K562 (cell line): Measurements from ENCODE around the gene CARD10. TPM values are rescaled to one million over a fixed set of nuclear protein-coding genes. Genes with fewer than 3 reads are reported as not detected.

ENCODE experiments used
- ATAC-seq: fragments of 200-7000 bp; cut with Tn5 transposase; 3 replicates; pipeline ENCODE4 v1.9.1; 2020; ENCODE audit warnings: moderate library complexity
- BruUV-seq: library from RNA; stranded (reverse); fragments of 400-500 nt; replicated peaks from 2 replicates; lab custom pipeline; 2021; lab: Mats Ljungman, UMichigan
- CTCF ChIA-PET: fragments of 300-600 bp; formaldehyde crosslinking; extraction: SDS; loops from one replicate; lab custom pipeline; 2021; ENCODE audit warnings: low intra/inter-chr PET ratio; lab: Yijun Ruan, JAX
- POLR2A ChIA-PET: fragments of 300-600, 350-650 bp; sonication (Branson Sonifier 250); formaldehyde crosslinking; extraction: SDS; loops from one replicate; lab custom pipeline; 2021; ENCODE audit warnings: antibody characterized with exemption, inconsistent platforms; lab: Yijun Ruan, JAX
- DNase-seq, 4 experiments: peaks; one replicate each; pipeline versions ENCODE4 v3.0.0 to v3.0.0-alpha.2; 2011 to 2018; ENCODE audit warnings: low spot score in 3 of 4, mixed read lengths in 3 of 4; ENCODE audit errors: extremely low read depth in 1 of 4
- FAIRE-seq: peaks from 2 replicates; lab custom pipeline; 2011; peaks lifted over from hg19 to GRCh38; lab: Jason Lieb, UNC
- H2AFZ ChIP-seq: 2 replicates; pipeline ENCODE4 v1.6.0; 2011; ENCODE audit warnings: low read depth, low read length, control low read depth, inconsistent platforms
- H3K27ac ChIP-seq: fragments of 200-600 bp; 3 replicates; pipeline ENCODE4 v1.8.0; 2011; ENCODE audit warnings: low read depth, mild to moderate bottlenecking, control low read depth, inconsistent platforms, low read length, moderate library complexity, mixed read lengths; ENCODE audit errors: extremely low read depth
- H3K27me3 ChIP-seq, 2 experiments: fragments of 300-600 bp in 1 of 2; 2 replicates in 1 of 2; 3 replicates in 1 of 2; pipeline versions ENCODE4 v1.6.0 to v1.8.0; 2011; ENCODE audit warnings: inconsistent platforms in 2 of 2, low read length in 2 of 2, mild to moderate bottlenecking in 1 of 2, mixed read lengths in 1 of 2, moderate library complexity in 1 of 2; ENCODE audit not compliant: control insufficient read depth in 2 of 2, insufficient read depth in 2 of 2
- H3K36me3 ChIP-seq: fragments of 300-600 bp; 3 replicates; pipeline ENCODE4 v1.8.0; 2011; ENCODE audit warnings: mild to moderate bottlenecking, low read length, inconsistent platforms; ENCODE audit not compliant: control insufficient read depth, insufficient read depth
- H3K4me1 ChIP-seq, 2 experiments: fragments of 200-600 bp in 1 of 2; replicated peaks in 1 of 2; 2 replicates in 1 of 2; 3 replicates in 1 of 2; pipeline versions ENCODE4 v1.5.1 to v1.8.0; 2011; ENCODE audit warnings: inconsistent platforms in 2 of 2, low read length in 2 of 2, mild to moderate bottlenecking in 1 of 2, mixed read lengths in 1 of 2, moderate library complexity in 1 of 2; ENCODE audit not compliant: control insufficient read depth in 2 of 2, insufficient read depth in 2 of 2
- H3K4me2 ChIP-seq: 2 replicates; pipeline ENCODE4 v1.6.1; 2011; ENCODE audit warnings: low read length, control low read depth, inconsistent platforms, mixed read lengths; ENCODE audit not compliant: insufficient read depth
- H3K4me3 ChIP-seq: fragments of 200-600 bp; sonication (generic), shearing (Covaris generic); 2 replicates; pipeline ENCODE4 v1.5.1; 2016; ENCODE audit warnings: control low read depth, inconsistent platforms
- H3K79me2 ChIP-seq: fragments of 200-600 bp; 3 replicates; pipeline ENCODE4 v1.8.0; 2011; ENCODE audit warnings: low read length, inconsistent platforms; ENCODE audit not compliant: control insufficient read depth, insufficient read depth
- H3K9ac ChIP-seq, 2 experiments: 2 replicates each; pipeline versions ENCODE4 v1.6.0 to v1.6.1; 2011; ENCODE audit warnings: low read depth in 2 of 2, low read length in 2 of 2, control low read depth in 1 of 2, inconsistent platforms in 1 of 2, mild to moderate bottlenecking in 1 of 2, mixed read lengths in 1 of 2; ENCODE audit not compliant: insufficient read depth in 1 of 2
- H3K9me1 ChIP-seq: one replicate; pipeline ENCODE4 v1.6.0; 2011; ENCODE audit warnings: inconsistent platforms, mild to moderate bottlenecking, low read length, moderate library complexity; ENCODE audit not compliant: control insufficient read depth, insufficient read depth
- H3K9me3 ChIP-seq: replicated peaks from 2 replicates; pipeline ENCODE4 v1.5.1; 2011; ENCODE audit warnings: low read depth, low read length, inconsistent platforms; ENCODE audit not compliant: control insufficient read depth, insufficient read depth
- H4K20me1 ChIP-seq: replicated peaks from 2 replicates; pipeline ENCODE4 v1.6.1; 2011; ENCODE audit warnings: low read length, inconsistent platforms, mixed read lengths; ENCODE audit not compliant: control insufficient read depth, insufficient read depth
- ERF ChIP-seq: fragments of 450-650 bp; formaldehyde crosslinking; IDR thresholded peaks from 2 replicates; pipeline ENCODE4 v1.4.0; 2020; ENCODE audit warnings: mild to moderate bottlenecking, mixed read lengths
- RBFOX2 ChIP-seq: fragments of 200-400 bp; formaldehyde crosslinking; IDR thresholded peaks from 2 replicates; pipeline ENCODE4 v1.6.1; 2017; ENCODE audit warnings: low read depth, mild to moderate bottlenecking, low read length, moderate library complexity
- SMARCC2 ChIP-seq: fragments of 450-650 bp; IDR thresholded peaks from 2 replicates; pipeline ENCODE4 v1.6.1; 2017; ENCODE audit warnings: antibody characterized with exemption, moderate library complexity, mild to moderate bottlenecking, low read depth
- ZFP30 ChIP-seq: fragments of 250-450 bp; sonication (Bioruptor Pico); IDR thresholded peaks from 2 replicates; pipeline ENCODE4 v1.8.0; 2022; ENCODE audit warnings: moderate library complexity, mild to moderate bottlenecking, inconsistent platforms, borderline replicate concordance
- ZNF217 ChIP-seq: sonication (generic); formaldehyde crosslinking; IDR thresholded peaks from 2 replicates; pipeline ENCODE4 v1.8.0; 2022; ENCODE audit warnings: mild to moderate bottlenecking, missing genetic modification reagents
- WGBS: fragments of 100-300 bp; shearing (Covaris generic); methylation state at CpG from one replicate; pipeline ENCODE4 v1.1.6; 2016; ENCODE audit warnings: low coverage, mixed read lengths; ENCODE audit not compliant: insufficient coverage; ENCODE audit errors: missing lambda C conversion rate; 5-methylcytosine and 5-hydroxymethylcytosine counted together
- in situ Hi-C: fragments of 300-500 bp; cut with MboI; formaldehyde crosslinking; loops from 4 replicates; pipeline ENCODE4 v1.15.0; 2018; ENCODE audit warnings: inconsistent platforms, mixed read lengths
- intact Hi-C: fragments of 100-400 bp; cut with micrococcal nuclease; formaldehyde crosslinking; loops from 2 replicates; pipeline ENCODE4 v1.14.2; 2022
- polyA plus RNA-seq, 8 experiments: library from polyadenylated mRNA; depleted of rRNA in 4 of 8; stranded (reverse) in 5 of 8; unstranded in 3 of 8; fragments of >200 nt; fragmentation: Nextera tagmentation in 2 of 8; fragmentation: Illumina TruSeq in 1 of 8; extraction: Ambion mirVana in 2 of 8; extraction: Trizol in 1 of 8; gene quantifications; 2 replicates each; pipeline versions ENCODE4 v1.2.1 to v1.2.3, GENCODE V29; 2011 to 2014; ENCODE audit warnings: inconsistent platforms in 1 of 8, missing spikeins in 1 of 8
- total RNA-seq, 7 experiments: library from RNA; depleted of rRNA in 6 of 7; stranded (reverse); fragments of >200 nt in 6 of 7; fragmentation: Illumina TruSeq in 2 of 7; extraction: Trizol in 2 of 7; gene quantifications; 2 replicates each; pipeline versions ENCODE4 v1.2.1 to v1.2.3, GENCODE V29; 2011 to 2021; ENCODE audit warnings: low replicate concordance in 1 of 7
- TF ChIP-seq, protein P1 (sequence below): IDR thresholded peaks from 2 replicates; pipeline ENCODE4 v1.6.1; 2016; ENCODE audit warnings: missing genetic modification characterization, missing compliant biosample characterization
- TF ChIP-seq, protein P2 (sequence below): sonication (generic); formaldehyde crosslinking; IDR thresholded peaks from 2 replicates; pipeline ENCODE4 v1.8.1; 2023; ENCODE audit warnings: mild to moderate bottlenecking, missing genetic modification reagents, moderate library complexity
- TF ChIP-seq, protein P3 (sequence below): fragments of 250-450 bp; sonication (Bioruptor Pico); IDR thresholded peaks from 2 replicates; pipeline ENCODE4 v1.5.1; 2021; ENCODE audit warnings: mild to moderate bottlenecking
- TF ChIP-seq, protein P4 (sequence below): fragments of 450-650 bp; IDR thresholded peaks from 2 replicates; pipeline ENCODE4 v1.6.1; 2018; ENCODE audit not compliant: partially characterized antibody
- TF ChIP-seq, protein P5 (sequence below): sonication (generic); formaldehyde crosslinking; IDR thresholded peaks from 2 replicates; pipeline ENCODE4 v1.8.0; 2022; ENCODE audit warnings: missing genetic modification reagents, mild to moderate bottlenecking, moderate library complexity, borderline replicate concordance

CARD10 gene
- total and polyA plus RNA-seq, 9 of the 15 experiments (the other 6 are each of a cell fraction or from before 2014, with no cell fraction given), result 0.13 to 5.8 (median 1.6) TPM

DNA sequence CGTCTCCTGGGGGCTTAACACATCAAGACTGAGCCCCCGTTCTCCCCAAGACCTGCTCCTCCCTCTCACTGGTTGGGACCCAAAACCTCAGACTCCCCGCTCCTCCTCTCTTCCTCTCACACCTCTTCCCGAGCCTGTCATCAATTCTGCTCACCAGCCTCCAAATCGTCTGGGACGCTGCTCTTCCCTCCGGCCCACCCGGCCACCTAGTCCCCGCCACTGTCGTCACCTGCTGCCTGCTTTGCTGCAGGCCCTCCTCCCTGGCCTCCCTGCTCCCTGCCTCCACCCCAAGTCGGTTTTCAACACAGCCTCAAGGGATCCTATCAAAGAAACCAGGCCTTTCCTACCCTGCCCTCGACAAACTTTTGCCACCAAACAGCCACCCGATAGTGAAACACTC, 36.2 kb downstream of the CARD10 start:
- CTCF ChIA-PET, result no interaction called here
- H3K36me3 ChIP-seq, result no peaks in the 10 kb centered on the region
- no peak overlapping the region for H3K4me3 ChIP-seq
- peaks cover 0 to 56% of the 10 kb centered on the region in 2 experiments; a peak in 3 of 5 replicates for H3K27me3 ChIP-seq
- H3K79me2 ChIP-seq, result no peaks in the 10 kb centered on the region
- TF ChIP-seq, protein P1, sequence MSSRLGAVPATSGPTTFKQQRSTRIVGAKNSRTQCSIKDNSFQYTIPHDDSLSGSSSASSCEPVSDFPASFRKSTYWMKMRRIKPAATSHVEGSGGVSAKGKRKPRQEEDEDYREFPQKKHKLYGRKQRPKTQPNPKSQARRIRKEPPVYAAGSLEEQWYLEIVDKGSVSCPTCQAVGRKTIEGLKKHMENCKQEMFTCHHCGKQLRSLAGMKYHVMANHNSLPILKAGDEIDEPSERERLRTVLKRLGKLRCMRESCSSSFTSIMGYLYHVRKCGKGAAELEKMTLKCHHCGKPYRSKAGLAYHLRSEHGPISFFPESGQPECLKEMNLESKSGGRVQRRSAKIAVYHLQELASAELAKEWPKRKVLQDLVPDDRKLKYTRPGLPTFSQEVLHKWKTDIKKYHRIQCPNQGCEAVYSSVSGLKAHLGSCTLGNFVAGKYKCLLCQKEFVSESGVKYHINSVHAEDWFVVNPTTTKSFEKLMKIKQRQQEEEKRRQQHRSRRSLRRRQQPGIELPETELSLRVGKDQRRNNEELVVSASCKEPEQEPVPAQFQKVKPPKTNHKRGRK (tag), result no peak
- TF ChIP-seq RBFOX2 (no peak), SMARCC2 (no peak), ZFP30 (CRISPR knock-in tag) (no peak), ERF (CRISPR knock-in tag) (no peak), ZNF217 (no peak)
- TF ChIP-seq, protein P2, sequence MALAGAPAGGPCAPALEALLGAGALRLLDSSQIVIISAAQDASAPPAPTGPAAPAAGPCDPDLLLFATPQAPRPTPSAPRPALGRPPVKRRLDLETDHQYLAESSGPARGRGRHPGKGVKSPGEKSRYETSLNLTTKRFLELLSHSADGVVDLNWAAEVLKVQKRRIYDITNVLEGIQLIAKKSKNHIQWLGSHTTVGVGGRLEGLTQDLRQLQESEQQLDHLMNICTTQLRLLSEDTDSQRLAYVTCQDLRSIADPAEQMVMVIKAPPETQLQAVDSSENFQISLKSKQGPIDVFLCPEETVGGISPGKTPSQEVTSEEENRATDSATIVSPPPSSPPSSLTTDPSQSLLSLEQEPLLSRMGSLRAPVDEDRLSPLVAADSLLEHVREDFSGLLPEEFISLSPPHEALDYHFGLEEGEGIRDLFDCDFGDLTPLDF (CRISPR knock-in tag), result no peak
- TF ChIP-seq, protein P3, sequence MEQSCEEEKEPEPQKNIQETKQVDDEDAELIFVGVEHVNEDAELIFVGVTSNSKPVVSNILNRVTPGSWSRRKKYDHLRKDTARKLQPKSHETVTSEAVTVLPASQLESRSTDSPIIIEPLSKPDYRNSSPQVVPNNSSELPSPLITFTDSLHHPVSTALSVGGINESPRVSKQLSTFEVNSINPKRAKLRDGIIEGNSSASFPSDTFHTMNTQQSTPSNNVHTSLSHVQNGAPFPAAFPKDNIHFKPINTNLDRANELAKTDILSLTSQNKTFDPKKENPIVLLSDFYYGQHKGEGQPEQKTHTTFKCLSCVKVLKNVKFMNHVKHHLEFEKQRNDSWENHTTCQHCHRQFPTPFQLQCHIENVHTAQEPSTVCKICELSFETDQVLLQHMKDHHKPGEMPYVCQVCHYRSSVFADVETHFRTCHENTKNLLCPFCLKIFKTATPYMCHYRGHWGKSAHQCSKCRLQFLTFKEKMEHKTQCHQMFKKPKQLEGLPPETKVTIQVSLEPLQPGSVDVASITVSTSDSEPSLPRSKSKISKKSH, result no peak
- TF ChIP-seq, protein P4, sequence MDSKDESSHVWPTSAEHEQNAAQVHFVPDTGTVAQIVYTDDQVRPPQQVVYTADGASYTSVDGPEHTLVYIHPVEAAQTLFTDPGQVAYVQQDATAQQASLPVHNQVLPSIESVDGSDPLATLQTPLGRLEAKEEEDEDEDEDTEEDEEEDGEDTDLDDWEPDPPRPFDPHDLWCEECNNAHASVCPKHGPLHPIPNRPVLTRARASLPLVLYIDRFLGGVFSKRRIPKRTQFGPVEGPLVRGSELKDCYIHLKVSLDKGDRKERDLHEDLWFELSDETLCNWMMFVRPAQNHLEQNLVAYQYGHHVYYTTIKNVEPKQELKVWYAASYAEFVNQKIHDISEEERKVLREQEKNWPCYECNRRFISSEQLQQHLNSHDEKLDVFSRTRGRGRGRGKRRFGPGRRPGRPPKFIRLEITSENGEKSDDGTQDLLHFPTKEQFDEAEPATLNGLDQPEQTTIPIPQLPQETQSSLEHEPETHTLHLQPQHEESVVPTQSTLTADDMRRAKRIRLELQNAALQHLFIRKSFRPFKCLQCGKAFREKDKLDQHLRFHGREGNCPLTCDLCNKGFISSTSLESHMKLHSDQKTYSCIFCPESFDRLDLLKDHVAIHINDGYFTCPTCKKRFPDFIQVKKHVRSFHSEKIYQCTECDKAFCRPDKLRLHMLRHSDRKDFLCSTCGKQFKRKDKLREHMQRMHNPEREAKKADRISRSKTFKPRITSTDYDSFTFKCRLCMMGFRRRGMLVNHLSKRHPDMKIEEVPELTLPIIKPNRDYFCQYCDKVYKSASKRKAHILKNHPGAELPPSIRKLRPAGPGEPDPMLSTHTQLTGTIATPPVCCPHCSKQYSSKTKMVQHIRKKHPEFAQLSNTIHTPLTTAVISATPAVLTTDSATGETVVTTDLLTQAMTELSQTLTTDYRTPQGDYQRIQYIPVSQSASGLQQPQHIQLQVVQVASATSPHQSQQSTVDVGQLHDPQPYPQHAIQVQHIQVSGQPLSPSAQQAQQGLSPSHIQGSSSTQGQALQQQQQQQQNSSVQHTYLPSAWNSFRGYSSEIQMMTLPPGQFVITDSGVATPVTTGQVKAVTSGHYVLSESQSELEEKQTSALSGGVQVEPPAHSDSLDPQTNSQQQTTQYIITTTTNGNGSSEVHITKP, result no peak
- TF ChIP-seq, protein P5, sequence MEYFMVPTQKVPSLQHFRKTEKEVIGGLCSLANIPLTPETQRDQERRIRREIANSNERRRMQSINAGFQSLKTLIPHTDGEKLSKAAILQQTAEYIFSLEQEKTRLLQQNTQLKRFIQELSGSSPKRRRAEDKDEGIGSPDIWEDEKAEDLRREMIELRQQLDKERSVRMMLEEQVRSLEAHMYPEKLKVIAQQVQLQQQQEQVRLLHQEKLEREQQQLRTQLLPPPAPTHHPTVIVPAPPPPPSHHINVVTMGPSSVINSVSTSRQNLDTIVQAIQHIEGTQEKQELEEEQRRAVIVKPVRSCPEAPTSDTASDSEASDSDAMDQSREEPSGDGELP (CRISPR knock-in tag), result no peak
- TF ChIP-seq, all 486 proteins: peak for 0
- in situ Hi-C loops (no loop called here), intact Hi-C loops (no loop called here)
- 0% methylated on average over 5 of the region's 13 CpGs for WGBS
- no peaks in the 10 kb centered on the region for H3K9me1 ChIP-seq
- H3K27ac ChIP-seq, result no peak overlapping the region
- DNase-seq (no peak), ATAC-seq (no peak), FAIRE-seq (no peak)
- H3K4me1 ChIP-seq, result peaks cover 5 to 33% of the 10 kb centered on the region in 2 experiments; a peak in 3 of 5 replicates
- H3K9me3 ChIP-seq, result no peaks in the 10 kb centered on the region
- no peak overlapping the region for H3K9ac ChIP-seq
- BruUV-seq, result no TSS peak
- POLR2A ChIA-PET, result interaction anchor here (0.7 kb wide), 1 partner anchor 223 kb away, joined by 3 read pairs; no protein-coding TSS in a partner anchor
- 0 out of 2 replicates have a peak, but pooled peaks cover 5% of the 10 kb centered on the region for H4K20me1 ChIP-seq
- no peak overlapping the region for H2AFZ ChIP-seq
- no peak overlapping the region for H3K4me2 ChIP-seq
